GM10248 (cell line): Measurements from ENCODE around the gene CAMTA1.

Source experiments
- CTCF ChIA-PET: fragments of 300-600 bp; sonication (Branson Sonifier 250); formaldehyde crosslinking; extraction: SDS; loops from one replicate; lab custom pipeline; 2021; ENCODE audit warnings: antibody characterized with exemption; lab: Yijun Ruan, JAX
- POLR2A ChIA-PET: fragments of 350-650 bp; sonication (Branson Sonifier 250); formaldehyde crosslinking; extraction: SDS; loops from one replicate; lab custom pipeline; 2020; ENCODE audit warnings: antibody characterized with exemption; lab: Yijun Ruan, JAX
- DNase-seq: peaks from one replicate; pipeline ENCODE4 v3.0.0; 2012; ENCODE audit errors: extremely low spot score
- CTCF ChIP-seq: IDR thresholded peaks from 2 replicates; pipeline ENCODE4 v1.5.1; 2012; ENCODE audit warnings: mild to moderate bottlenecking, low read depth; ENCODE audit errors: extremely low read depth, missing control alignments, control extremely low read depth

CAMTA1 gene

DNA sequence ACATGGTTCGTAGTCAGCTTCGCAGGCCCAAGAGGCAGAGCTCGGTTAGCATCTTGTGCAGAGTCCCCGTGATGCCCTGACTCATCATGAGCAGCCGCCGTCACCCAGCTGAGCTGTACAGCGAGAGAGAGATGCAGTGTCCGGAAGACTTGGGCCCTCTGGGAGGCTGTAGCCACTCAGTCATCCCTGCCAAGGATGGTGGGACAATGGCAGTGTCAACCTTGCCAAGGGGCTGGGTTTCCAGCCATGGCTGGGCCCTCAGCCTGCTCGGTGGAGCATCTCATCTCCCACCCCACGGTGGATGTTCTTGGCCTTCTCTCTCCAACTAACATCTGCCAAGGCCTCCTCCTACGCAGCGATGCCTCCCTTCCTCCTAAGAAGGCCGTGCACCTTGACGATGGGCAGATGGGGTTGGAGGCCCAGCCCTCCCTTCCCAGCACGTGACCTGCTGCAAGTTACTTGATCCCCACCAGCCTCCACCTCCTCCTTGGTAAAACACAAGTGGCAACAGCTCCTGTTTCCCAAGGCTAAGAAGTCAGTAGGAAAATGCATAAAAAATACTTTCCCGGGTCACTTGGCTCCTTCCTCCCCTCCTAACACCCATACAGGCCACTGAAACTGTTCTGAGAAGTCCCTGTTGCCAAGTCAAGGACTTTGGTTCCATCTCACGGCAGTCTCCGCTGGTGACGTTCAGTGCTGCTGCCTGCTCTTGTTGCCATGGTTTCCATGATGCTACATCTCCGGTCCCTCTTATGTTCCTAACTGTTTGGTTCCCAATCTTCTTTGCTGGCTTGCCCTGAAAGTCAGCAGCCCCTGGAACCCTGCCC, 601.2 kb downstream of the CAMTA1 start:
- no peak for DNase-seq
- POLR2A ChIA-PET, result no interaction called here
- CTCF ChIA-PET, result interaction anchor here (2.0 kb wide), 1 partner anchor 10 kb away, joined by 4 read pairs; no protein-coding TSS in a partner anchor

GRCh38 chr1:7387053-7387927, 602.0 kb downstream of the CAMTA1 start:
- ChIA-PET POLR2A (no interaction called here), CTCF (interaction anchor here (2.0 kb wide), 1 partner anchor 11 kb away, joined by 4 read pairs; no protein-coding TSS in a partner anchor)
- TF ChIP-seq CTCF, result no peak
- no peak for DNase-seq

More for the DNA sequence above, 601.2 kb downstream of the CAMTA1 start:
- TF ChIP-seq CTCF, result no peak

DNA sequence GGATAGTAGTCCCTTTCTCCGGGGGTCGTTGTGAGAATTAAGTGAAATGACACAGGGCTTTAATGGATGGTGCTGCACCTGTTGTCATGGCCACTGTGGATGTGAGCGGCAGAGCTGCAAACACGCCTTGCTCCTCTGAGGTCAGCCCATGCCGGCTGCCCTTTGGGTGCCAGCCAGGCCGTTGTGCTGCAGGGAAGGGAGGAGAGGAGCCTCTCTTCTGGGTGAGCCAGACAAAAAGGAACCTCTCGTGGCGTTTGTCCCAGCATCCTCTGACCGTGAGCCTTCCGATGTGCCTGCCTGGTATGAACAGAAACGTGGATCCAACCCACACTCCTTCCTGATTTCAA, 602.9 kb downstream of the CAMTA1 start:
- CTCF ChIA-PET, result interaction anchor here (1.4 kb wide), 1 partner anchor 12 kb away, joined by 3 read pairs; no protein-coding TSS in a partner anchor
- no peak for DNase-seq
- POLR2A ChIA-PET, result no interaction called here
- no peak for TF ChIP-seq CTCF

DNA sequence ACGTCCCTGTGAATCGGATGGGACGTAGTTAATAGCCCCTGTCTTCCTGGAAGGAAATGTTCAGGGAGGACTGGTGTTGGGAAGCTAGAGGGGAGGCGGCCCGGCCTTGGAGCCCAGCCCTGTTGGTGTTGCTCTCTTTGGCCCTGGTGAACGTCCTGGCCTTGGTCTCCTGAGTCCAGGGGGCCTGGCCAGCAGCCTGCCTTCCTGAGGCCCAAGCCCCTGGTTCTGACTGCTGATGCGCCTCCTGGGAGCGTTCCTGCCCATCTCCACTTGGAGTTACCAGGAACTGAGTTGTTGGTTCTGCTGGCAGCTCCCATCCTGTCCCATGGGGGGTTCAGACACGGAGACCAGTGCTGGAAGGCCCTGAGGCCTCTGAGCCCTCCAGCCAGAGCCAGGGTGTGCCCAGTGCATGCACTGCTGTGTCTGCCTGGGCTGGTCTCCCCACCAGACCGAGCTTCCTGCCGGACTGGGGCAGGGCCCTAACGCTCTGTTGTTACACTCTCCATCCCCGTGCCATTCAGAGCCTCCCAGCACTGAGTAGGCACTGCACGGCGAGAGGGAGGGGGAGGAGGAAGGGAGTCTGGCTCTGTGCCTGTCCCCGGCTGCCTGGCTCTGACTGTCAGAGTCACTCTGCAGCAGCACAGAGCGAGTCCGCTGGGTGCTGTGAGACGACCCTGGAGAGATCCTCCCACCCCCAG, 603.4 kb downstream of the CAMTA1 start:
- DNase-seq, result no peak
- POLR2A ChIA-PET, result no interaction called here
- CTCF ChIA-PET, result interaction anchor here (1.4 kb wide), 1 partner anchor 13 kb away, joined by 3 read pairs; no protein-coding TSS in a partner anchor
- TF ChIP-seq CTCF, result no peak

- ChIA-PET POLR2A (no interaction called here), CTCF (interaction anchor here (1.4 kb wide), 1 partner anchor 14 kb away, joined by 3 read pairs; no protein-coding TSS in a partner anchor)
- no peak for TF ChIP-seq CTCF
- no peak for DNase-seq
These were observed 604.1 kb downstream of the CAMTA1 start for GRCh38 chr1:7389201-7389905.
